CD4-positive, CD25-positive, alpha-beta regulatory T cell (primary cell): ENCODE data around the gene COA1. TPM values are rescaled to one million over a fixed set of nuclear protein-coding genes. Genes with fewer than 3 reads are reported as not detected.
"Not testable (repeated sequence)": the region's sequence is repeated elsewhere in the genome, so short reads cannot be mapped to it uniquely, and the experiment has no call there.

Source experiments
- ATAC-seq, 2 donors: fragments of 150-1000 bp; cut with Tn5 transposase; one replicate each; pipeline ENCODE4 v1.10.0; 2021; ENCODE audit warnings: low read depth in 2 of 2, moderate number of reproducible peaks in 2 of 2, moderate library complexity in 1 of 2
- DNase-seq, 3 donors: peaks; one replicate each; pipeline versions ENCODE4 v3.0.0 to v3.0.0-alpha.2; 2012 to 2022; ENCODE audit warnings: mixed read lengths in 1 of 3
- H3K27ac ChIP-seq: one replicate; pipeline ENCODE4 v1.7.0; 2013; ENCODE audit warnings: mild to moderate bottlenecking, low read length; ENCODE audit not compliant: insufficient read depth, poor library complexity, severe bottlenecking
- H3K27me3 ChIP-seq: one replicate; pipeline ENCODE4 v1.7.0; 2013; ENCODE audit warnings: low read length; ENCODE audit not compliant: control insufficient read depth, insufficient read depth
- H3K36me3 ChIP-seq: one replicate; pipeline ENCODE4 v1.7.0; 2013; ENCODE audit warnings: mild to moderate bottlenecking, low read length, moderate library complexity; ENCODE audit not compliant: control insufficient read depth, insufficient read depth
- H3K4me1 ChIP-seq: 2 replicates; pipeline ENCODE4 v1.7.0; 2013; ENCODE audit warnings: mild to moderate bottlenecking, low read length; ENCODE audit not compliant: insufficient read depth, control insufficient read depth, poor library complexity, severe bottlenecking
- H3K4me3 ChIP-seq: one replicate; pipeline ENCODE4 v1.7.0; 2013; ENCODE audit warnings: low read depth, mild to moderate bottlenecking, low read length, moderate library complexity
- H3K9me3 ChIP-seq, 2 experiments: 1 replicate in 1 of 2; 2 replicates in 1 of 2; pipeline ENCODE4 v1.7.0; 2013; ENCODE audit warnings: low read length in 2 of 2, mild to moderate bottlenecking in 1 of 2, moderate library complexity in 1 of 2; ENCODE audit not compliant: control insufficient read depth in 2 of 2
- H3K27ac Mint-ChIP-seq, 3 donors: one replicate each; pipeline ENCODE4 v1.8.0; 2020 to 2022; ENCODE audit warnings: mild to moderate bottlenecking in 3 of 3, mixed read lengths in 3 of 3, moderate library complexity in 2 of 3
- H3K27me3 Mint-ChIP-seq: one replicate; pipeline ENCODE4 v1.8.0; 2022; ENCODE audit warnings: mild to moderate bottlenecking, mixed read lengths
- H3K36me3 Mint-ChIP-seq: one replicate; pipeline ENCODE4 v1.8.0; 2020; ENCODE audit warnings: mixed read lengths
- H3K4me1 Mint-ChIP-seq, 4 donors: one replicate each; pipeline ENCODE4 v1.8.0; 2020 to 2022; ENCODE audit warnings: mixed read lengths in 4 of 4, mild to moderate bottlenecking in 1 of 4
- H3K4me3 Mint-ChIP-seq, 4 donors: one replicate each; pipeline ENCODE4 v1.8.0; 2020 to 2022; ENCODE audit warnings: mild to moderate bottlenecking in 4 of 4, mixed read lengths in 4 of 4, moderate library complexity in 3 of 4
- H3K9me3 Mint-ChIP-seq, 7 donors: one replicate each; pipeline ENCODE4 v1.8.0; 2020 to 2022; ENCODE audit warnings: mixed read lengths in 7 of 7, mild to moderate bottlenecking in 3 of 7, moderate library complexity in 2 of 7
- polyA plus RNA-seq, 4 donors: library from polyadenylated mRNA; unstranded; fragments of 300-500 nt; fragmentation: Illumina TruSeq; gene quantifications; one replicate each; pipeline ENCODE4 v1.2.3, GENCODE V29; 2021
- total RNA-seq: library from RNA; stranded (reverse); gene quantifications from one replicate; pipeline ENCODE4 v1.2.3, GENCODE V29; 2022

The COA1 gene
- total and polyA plus RNA-seq, 5 donors from 2014 or later, result 41.3 to 65.8 (median 48.6) TPM

DNA sequence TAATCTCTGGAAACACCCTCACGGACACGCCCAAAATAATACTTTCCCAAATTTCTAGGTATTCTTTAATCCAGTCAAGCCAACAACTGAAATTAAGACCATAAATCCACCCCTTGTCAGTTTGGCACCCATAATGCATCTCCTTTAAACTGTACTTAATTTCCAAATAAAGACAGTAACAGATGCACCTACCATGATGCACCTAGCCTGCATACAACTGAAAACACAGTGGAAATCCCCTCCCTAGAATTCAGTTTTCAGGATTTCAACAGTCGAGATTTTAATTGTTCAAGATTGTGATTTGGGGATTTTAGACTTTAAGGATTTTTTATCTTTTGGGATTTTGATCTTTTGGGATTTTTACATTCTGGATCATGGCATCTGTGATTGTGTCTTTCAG is 129.3 kb downstream of the COA1 start:
- H3K4me1 Mint-ChIP-seq, result peaks cover 29 to 38% (median 34%) of the 10 kb centered on the region in 4 donors
- peaks cover 63% of the 10 kb centered on the region for H3K36me3 ChIP-seq
- H3K9me3 Mint-ChIP-seq, result no peaks in the 10 kb centered on the region
- no peaks in the 10 kb centered on the region for H3K9me3 ChIP-seq
- H3K36me3 Mint-ChIP-seq, result peaks cover 38% of the 10 kb centered on the region
- H3K27me3 Mint-ChIP-seq, result no peaks in the 10 kb centered on the region
- DNase-seq, result no peak
- no peak overlapping the region for H3K27ac ChIP-seq
- peak overlapping the region in 1 of 3 donors; percentile 13 for H3K27ac Mint-ChIP-seq
- H3K4me1 ChIP-seq, result peaks cover 51% of the 10 kb centered on the region
- no peak for ATAC-seq
- H3K4me3 ChIP-seq, result no peak overlapping the region
- no peak overlapping the region for H3K4me3 Mint-ChIP-seq
- H3K27me3 ChIP-seq, result no peaks in the 10 kb centered on the region

GRCh38 chr7:43596426-43596825 is 132.9 kb downstream of the COA1 start:
- Mint-ChIP-seq H3K4me3 (peak overlapping the region in 1 of 4 donors; percentile 9), H3K4me1 (peaks cover 45 to 64% (median 56%) of the 10 kb centered on the region in 4 donors), H3K36me3 (peaks cover 37% of the 10 kb centered on the region)
- H3K27ac Mint-ChIP-seq, H3K9me3 ChIP-seq, H3K27ac ChIP-seq, ATAC-seq, H3K27me3 ChIP-seq, H3K9me3 Mint-ChIP-seq, H3K27me3 Mint-ChIP-seq, H3K4me3 ChIP-seq, DNase-seq: not testable (repeated sequence)
- Histone ChIP-seq H3K36me3 (peaks cover 51% of the 10 kb centered on the region), H3K4me1 (peaks cover 52% of the 10 kb centered on the region)

GRCh38 chr7:43594020-43594419 is 135.3 kb downstream of the COA1 start:
- H3K27ac Mint-ChIP-seq, result peak overlapping the region; percentile 87 to 95 (median 90)
- H3K27me3 Mint-ChIP-seq, result no peaks in the 10 kb centered on the region
- no peak for ATAC-seq
- H3K4me3 Mint-ChIP-seq, result peak overlapping the region; percentile 58 to 88 (median 76)
- Histone ChIP-seq H3K4me3 (peak overlapping the region; percentile 56), H3K36me3 (peaks cover 33% of the 10 kb centered on the region), H3K27ac (no peak overlapping the region), H3K27me3 (no peaks in the 10 kb centered on the region), H3K9me3 (no peaks in the 10 kb centered on the region), H3K4me1 (peaks cover 64% of the 10 kb centered on the region)
- peaks cover 29% of the 10 kb centered on the region for H3K36me3 Mint-ChIP-seq
- no peaks in the 10 kb centered on the region for H3K9me3 Mint-ChIP-seq
- no peak for DNase-seq
- peaks cover 51 to 73% (median 64%) of the 10 kb centered on the region in 4 donors for H3K4me1 Mint-ChIP-seq

DNA sequence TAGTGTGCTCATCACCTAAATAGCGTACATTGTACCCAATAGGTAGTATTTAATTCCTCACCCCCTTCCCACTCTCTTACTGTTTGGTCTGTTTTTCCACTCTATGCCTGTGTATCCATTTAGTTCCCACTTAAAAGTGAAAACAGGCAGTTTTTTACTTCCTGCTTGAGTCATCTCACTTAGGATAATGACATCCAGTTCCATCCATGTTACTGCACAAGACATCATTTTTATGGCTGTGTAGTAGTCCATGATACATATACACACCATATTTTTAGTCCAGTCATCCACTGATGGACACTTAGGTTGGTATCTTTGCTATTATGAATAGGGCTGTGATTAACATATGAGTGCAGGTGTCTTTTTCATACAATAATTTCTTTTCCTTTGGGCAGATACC is 136.3 kb downstream of the COA1 start:
- H3K27ac Mint-ChIP-seq, result peak overlapping the region; percentile 43 to 90 (median 76)
- Histone ChIP-seq H3K4me3 (peak overlapping the region; percentile 4), H3K27me3 (no peaks in the 10 kb centered on the region), H3K4me1 (peaks cover 74% of the 10 kb centered on the region), H3K27ac (peak overlapping the region; percentile 28), H3K9me3 (no peaks in the 10 kb centered on the region), H3K36me3 (peaks cover 24% of the 10 kb centered on the region)
- H3K4me1 Mint-ChIP-seq, result peaks cover 54 to 78% (median 68%) of the 10 kb centered on the region in 4 donors
- no peaks in the 10 kb centered on the region for H3K9me3 Mint-ChIP-seq
- peaks cover 21% of the 10 kb centered on the region for H3K36me3 Mint-ChIP-seq
- DNase-seq (no peak), ATAC-seq (no peak)
- peak overlapping the region in 3 of 4 donors; percentile 58 to 82 (median 71) for H3K4me3 Mint-ChIP-seq
- no peaks in the 10 kb centered on the region for H3K27me3 Mint-ChIP-seq

- H3K4me1 Mint-ChIP-seq, result peaks cover 54 to 82% (median 71%) of the 10 kb centered on the region in 4 donors
- no peaks in the 10 kb centered on the region for H3K27me3 Mint-ChIP-seq
- Histone ChIP-seq H3K27me3 (no peaks in the 10 kb centered on the region), H3K27ac (peak overlapping the region; percentile 17), H3K4me1 (peaks cover 81% of the 10 kb centered on the region), H3K4me3 (peak overlapping the region; percentile 51), H3K9me3 (no peaks in the 10 kb centered on the region), H3K36me3 (peaks cover 18% of the 10 kb centered on the region)
- ATAC-seq (no peak), DNase-seq (no peak)
- peak overlapping the region in 1 of 3 donors; percentile 83 for H3K27ac Mint-ChIP-seq
- H3K36me3 Mint-ChIP-seq, result peaks cover 21% of the 10 kb centered on the region
- H3K9me3 Mint-ChIP-seq, result no peaks in the 10 kb centered on the region
- peak overlapping the region; percentile 28 to 83 (median 66) for H3K4me3 Mint-ChIP-seq
Observed at GRCh38 chr7:43592326-43592725, 137.0 kb downstream of the COA1 start.

- Mint-ChIP-seq H3K4me1 (peaks cover 58 to 86% (median 72%) of the 10 kb centered on the region in 4 donors), H3K4me3 (peak overlapping the region; percentile 72 to 83 (median 75)), H3K27ac (peak overlapping the region; percentile 27 to 84 (median 83)), H3K27me3 (no peaks in the 10 kb centered on the region), H3K9me3 (no peaks in the 10 kb centered on the region), H3K36me3 (peaks cover 17% of the 10 kb centered on the region)
- Histone ChIP-seq H3K9me3 (no peaks in the 10 kb centered on the region), H3K27ac (peak overlapping the region; percentile 17), H3K4me3 (peak overlapping the region; percentile 51), H3K4me1 (peaks cover 84% of the 10 kb centered on the region), H3K36me3 (peaks cover 11% of the 10 kb centered on the region), H3K27me3 (no peaks in the 10 kb centered on the region)
- ATAC-seq (no peak), DNase-seq (no peak)
Observed at GRCh38 chr7:43591558-43592180, 137.7 kb downstream of the COA1 start.

- H3K4me1 ChIP-seq, result peaks cover 88% of the 10 kb centered on the region
- peaks cover 58 to 91% (median 76%) of the 10 kb centered on the region in 4 donors for H3K4me1 Mint-ChIP-seq
- peaks cover 4% of the 10 kb centered on the region for H3K36me3 ChIP-seq
- no peaks in the 10 kb centered on the region for H3K27me3 Mint-ChIP-seq
- no peaks in the 10 kb centered on the region for H3K9me3 Mint-ChIP-seq
- H3K9me3 ChIP-seq, result no peaks in the 10 kb centered on the region
- H3K27me3 ChIP-seq, result no peaks in the 10 kb centered on the region
- ATAC-seq (no peak), DNase-seq (peak in 1 of 3 donors; percentile 58)
- no peak overlapping the region for H3K27ac ChIP-seq
- peak overlapping the region; percentile 38 to 83 (median 74) for H3K4me3 Mint-ChIP-seq
- H3K27ac Mint-ChIP-seq, result peak overlapping the region; percentile 37 to 84 (median 83)
- peak overlapping the region; percentile 51 for H3K4me3 ChIP-seq
- H3K36me3 Mint-ChIP-seq, result peaks cover 12% of the 10 kb centered on the region
Observed at GRCh38 chr7:43590862-43591557, 138.3 kb downstream of the COA1 start.
